GM06990 (cell line): ENCODE data around the gene ICAM5.

Experiments
- DNase-seq: peaks from one replicate; pipeline ENCODE4 v3.0.0-alpha.2; 2011; ENCODE audit not compliant: insufficient read length; ENCODE audit errors: extremely low read depth
- H3K27me3 ChIP-seq: replicated peaks from 2 replicates; pipeline ENCODE4 v1.6.0; 2011; ENCODE audit warnings: low read length; ENCODE audit not compliant: control insufficient read depth, insufficient read depth
- H3K36me3 ChIP-seq: 2 replicates; pipeline ENCODE4 v1.5.1; 2011; ENCODE audit warnings: low read length; ENCODE audit not compliant: control insufficient read depth, insufficient read depth
- H3K4me3 ChIP-seq: replicated peaks from 2 replicates; pipeline ENCODE4 v1.5.1; 2011; ENCODE audit warnings: low read depth, mild to moderate bottlenecking, control low read depth, low read length
- TF ChIP-seq, protein P1 (sequence below): IDR thresholded peaks from 2 replicates; pipeline ENCODE4 v1.5.1; 2011; ENCODE audit warnings: low read length, control low read depth, mild to moderate bottlenecking, inconsistent platforms; ENCODE audit not compliant: insufficient read depth, poor library complexity, severe bottlenecking

The ICAM5 gene

DNA sequence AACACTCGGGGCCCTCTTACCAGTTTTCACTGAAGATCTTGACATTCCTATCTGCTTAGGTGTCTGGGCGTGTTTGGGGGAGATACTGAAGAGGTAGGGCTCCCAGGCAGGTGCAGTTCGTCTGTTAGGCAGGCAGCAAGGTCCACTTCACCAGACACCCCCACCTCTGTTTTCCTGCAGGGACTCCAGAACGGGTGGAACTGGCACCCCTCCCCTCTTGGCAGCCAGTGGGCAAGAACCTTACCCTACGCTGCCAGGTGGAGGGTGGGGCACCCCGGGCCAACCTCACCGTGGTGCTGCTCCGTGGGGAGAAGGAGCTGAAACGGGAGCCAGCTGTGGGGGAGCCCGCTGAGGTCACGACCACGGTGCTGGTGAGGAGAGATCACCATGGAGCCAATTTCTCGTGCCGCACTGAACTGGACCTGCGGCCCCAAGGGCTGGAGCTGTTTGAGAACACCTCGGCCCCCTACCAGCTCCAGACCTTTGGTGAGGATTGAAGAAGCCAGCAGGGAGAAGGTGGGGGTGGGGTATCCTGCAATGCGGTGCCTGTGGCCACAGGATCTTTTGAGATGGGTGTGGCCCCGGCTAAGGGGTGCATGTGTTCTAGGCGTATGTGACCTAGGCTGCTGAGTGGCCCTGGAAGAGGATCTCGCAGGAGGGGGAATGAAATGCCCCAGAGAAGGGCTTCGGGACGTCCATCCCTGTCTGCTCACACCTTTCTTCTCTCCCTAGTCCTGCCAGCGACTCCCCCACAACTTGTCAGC, 6.3 kb upstream of the ICAM5 start:
- H3K4me3 ChIP-seq = no peak overlapping the region
- H3K36me3 ChIP-seq = peaks cover 31% of the 10 kb centered on the region
- no peak for DNase-seq
- TF ChIP-seq, protein P1, sequence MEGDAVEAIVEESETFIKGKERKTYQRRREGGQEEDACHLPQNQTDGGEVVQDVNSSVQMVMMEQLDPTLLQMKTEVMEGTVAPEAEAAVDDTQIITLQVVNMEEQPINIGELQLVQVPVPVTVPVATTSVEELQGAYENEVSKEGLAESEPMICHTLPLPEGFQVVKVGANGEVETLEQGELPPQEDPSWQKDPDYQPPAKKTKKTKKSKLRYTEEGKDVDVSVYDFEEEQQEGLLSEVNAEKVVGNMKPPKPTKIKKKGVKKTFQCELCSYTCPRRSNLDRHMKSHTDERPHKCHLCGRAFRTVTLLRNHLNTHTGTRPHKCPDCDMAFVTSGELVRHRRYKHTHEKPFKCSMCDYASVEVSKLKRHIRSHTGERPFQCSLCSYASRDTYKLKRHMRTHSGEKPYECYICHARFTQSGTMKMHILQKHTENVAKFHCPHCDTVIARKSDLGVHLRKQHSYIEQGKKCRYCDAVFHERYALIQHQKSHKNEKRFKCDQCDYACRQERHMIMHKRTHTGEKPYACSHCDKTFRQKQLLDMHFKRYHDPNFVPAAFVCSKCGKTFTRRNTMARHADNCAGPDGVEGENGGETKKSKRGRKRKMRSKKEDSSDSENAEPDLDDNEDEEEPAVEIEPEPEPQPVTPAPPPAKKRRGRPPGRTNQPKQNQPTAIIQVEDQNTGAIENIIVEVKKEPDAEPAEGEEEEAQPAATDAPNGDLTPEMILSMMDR = no peak
- H3K27me3 ChIP-seq = no peaks in the 10 kb centered on the region

DNA sequence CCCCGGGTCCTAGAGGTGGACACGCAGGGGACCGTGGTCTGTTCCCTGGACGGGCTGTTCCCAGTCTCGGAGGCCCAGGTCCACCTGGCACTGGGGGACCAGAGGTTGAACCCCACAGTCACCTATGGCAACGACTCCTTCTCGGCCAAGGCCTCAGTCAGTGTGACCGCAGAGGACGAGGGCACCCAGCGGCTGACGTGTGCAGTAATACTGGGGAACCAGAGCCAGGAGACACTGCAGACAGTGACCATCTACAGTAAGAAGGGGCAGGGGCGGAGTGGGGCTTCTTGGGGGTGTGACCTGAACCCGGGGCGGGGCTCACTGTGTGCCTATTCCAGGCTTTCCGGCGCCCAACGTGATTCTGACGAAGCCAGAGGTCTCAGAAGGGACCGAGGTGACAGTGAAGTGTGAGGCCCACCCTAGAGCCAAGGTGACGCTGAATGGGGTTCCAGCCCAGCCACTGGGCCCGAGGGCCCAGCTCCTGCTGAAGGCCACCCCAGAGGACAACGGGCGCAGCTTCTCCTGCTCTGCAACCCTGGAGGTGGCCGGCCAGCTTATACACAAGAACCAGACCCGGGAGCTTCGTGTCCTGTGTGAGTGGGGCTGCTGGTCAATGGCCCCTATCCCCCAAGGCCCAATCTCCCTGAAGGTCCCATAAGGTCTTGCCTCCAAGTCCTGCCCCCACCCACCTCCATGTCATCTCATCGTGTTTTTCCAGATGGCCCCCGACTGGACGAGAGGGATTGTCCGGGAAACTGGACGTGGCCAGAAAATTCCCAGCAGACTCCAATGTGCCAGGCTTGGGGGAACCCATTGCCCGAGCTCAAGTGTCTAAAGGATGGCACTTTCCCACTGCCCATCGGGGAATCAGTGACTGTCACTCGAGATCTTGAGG, 5.4 kb upstream of the ICAM5 start:
- peaks cover 26% of the 10 kb centered on the region for H3K36me3 ChIP-seq
- no peak for DNase-seq
- TF ChIP-seq, protein P1 = no peak
- no peaks in the 10 kb centered on the region for H3K27me3 ChIP-seq
- H3K4me3 ChIP-seq = no peak overlapping the region

DNA sequence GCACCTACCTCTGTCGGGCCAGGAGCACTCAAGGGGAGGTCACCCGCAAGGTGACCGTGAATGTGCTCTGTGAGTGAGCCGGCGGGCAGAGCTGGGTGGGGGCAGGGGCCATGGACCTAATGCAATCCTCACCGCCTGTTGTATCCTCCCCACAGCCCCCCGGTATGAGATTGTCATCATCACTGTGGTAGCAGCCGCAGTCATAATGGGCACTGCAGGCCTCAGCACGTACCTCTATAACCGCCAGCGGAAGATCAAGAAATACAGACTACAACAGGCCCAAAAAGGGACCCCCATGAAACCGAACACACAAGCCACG, 4.8 kb upstream of the ICAM5 start:
- no peak overlapping the region for H3K4me3 ChIP-seq
- TF ChIP-seq, protein P1 = no peak
- no peaks in the 10 kb centered on the region for H3K27me3 ChIP-seq
- H3K36me3 ChIP-seq = peaks cover 24% of the 10 kb centered on the region
- DNase-seq = no peak

DNA sequence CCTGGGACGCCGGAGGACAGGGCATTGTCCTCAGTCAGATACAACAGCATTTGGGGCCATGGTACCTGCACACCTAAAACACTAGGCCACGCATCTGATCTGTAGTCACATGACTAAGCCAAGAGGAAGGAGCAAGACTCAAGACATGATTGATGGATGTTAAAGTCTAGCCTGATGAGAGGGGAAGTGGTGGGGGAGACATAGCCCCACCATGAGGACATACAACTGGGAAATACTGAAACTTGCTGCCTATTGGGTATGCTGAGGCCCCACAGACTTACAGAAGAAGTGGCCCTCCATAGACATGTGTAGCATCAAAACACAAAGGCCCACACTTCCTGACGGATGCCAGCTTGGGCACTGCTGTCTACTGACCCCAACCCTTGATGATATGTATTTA, 4.4 kb upstream of the ICAM5 start:
- Histone ChIP-seq H3K36me3 (peaks cover 23% of the 10 kb centered on the region), H3K4me3 (no peak overlapping the region), H3K27me3 (no peaks in the 10 kb centered on the region)
- DNase-seq = no peak
- TF ChIP-seq, protein P1 = no peak

DNA sequence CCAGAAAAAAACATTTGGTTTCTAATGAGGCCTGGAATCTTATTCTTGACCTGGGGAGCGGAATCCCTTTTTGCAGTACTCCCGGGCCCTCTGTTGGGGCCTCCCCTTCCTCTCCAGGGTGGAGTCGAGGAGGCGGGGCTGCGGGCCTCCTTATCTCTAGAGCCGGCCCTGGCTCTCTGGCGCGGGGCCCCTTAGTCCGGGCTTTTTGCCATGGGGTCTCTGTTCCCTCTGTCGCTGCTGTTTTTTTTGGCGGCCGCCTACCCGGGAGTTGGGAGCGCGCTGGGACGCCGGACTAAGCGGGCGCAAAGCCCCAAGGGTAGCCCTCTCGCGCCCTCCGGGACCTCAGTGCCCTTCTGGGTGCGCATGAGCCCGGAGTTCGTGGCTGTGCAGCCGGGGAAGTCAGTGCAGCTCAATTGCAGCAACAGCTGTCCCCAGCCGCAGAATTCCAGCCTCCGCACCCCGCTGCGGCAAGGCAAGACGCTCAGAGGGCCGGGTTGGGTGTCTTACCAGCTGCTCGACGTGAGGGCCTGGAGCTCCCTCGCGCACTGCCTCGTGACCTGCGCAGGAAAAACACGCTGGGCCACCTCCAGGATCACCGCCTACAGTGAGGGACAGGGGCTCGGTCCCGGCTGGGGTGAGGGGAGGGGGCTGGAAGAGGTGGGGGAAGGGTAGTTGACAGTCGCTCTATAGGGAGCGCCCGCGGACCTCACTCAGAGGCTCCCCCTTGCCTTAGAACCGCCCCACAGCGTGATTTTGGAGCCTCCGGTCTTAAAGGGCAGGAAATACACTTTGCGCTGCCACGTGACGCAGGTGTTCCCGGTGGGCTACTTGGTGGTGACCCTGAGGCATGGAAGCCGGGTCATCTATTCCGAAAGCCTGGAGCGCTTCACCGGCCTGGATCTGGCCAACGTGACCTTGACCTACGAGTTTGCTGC, 2.7 kb upstream of the ICAM5 start, which contains the start of gene ICAM4:
TSS of gene ICAM4 (plus strand) at position 153 of the 935 bp plus-strand sequence. CDS start at position 211, 58 bp downstream.
- Histone ChIP-seq H3K27me3 (no peaks in the 10 kb centered on the region), H3K4me3 (peak within 1 kb of the TSS; percentile 9), H3K36me3 (peaks cover 23% of the 10 kb centered on the region)
- peak; percentile 69 for DNase-seq
- TF ChIP-seq, protein P1 = no peak
